C4-2B (cell line): ENCODE data around the gene ARNT2.

Source experiments
- ZFX ChIP-seq: fragments of 450-650 bp; IDR thresholded peaks from 2 replicates; pipeline ENCODE4 v1.6.1; 2017
- TF ChIP-seq, protein P1 (sequence below): fragments of 450-650 bp; conservative IDR thresholded peaks from 2 replicates; pipeline ENCODE4 v1.5.1; 2017; ENCODE audit warnings: mild to moderate bottlenecking

DNA sequence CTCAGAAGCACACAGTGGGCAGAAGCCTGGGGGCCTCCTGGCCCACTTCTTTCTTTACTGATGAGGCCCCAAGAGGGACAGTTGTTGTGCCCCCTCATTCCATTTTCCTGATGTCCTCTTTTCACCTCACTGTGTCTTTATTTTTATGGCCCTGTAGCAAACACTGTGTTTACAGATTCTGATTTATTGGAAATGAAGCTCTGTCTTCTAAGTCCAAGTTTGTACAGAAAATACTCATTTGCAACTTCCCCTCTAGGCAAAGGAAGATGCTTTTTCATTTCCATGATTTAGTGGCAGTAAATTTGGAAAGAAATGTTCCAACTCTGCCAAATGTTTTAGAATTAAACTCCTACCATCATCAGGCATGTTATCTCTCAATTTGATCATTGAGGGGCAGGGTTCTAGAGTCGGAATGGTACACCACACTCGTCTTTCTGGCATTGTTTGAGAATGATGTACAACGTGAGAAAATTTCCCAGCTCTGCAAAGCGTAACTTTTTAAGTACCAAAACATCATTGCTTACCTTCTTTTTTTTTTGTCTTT lies 129.7 kb downstream of the ARNT2 start:
- TF ChIP-seq, protein P1, sequence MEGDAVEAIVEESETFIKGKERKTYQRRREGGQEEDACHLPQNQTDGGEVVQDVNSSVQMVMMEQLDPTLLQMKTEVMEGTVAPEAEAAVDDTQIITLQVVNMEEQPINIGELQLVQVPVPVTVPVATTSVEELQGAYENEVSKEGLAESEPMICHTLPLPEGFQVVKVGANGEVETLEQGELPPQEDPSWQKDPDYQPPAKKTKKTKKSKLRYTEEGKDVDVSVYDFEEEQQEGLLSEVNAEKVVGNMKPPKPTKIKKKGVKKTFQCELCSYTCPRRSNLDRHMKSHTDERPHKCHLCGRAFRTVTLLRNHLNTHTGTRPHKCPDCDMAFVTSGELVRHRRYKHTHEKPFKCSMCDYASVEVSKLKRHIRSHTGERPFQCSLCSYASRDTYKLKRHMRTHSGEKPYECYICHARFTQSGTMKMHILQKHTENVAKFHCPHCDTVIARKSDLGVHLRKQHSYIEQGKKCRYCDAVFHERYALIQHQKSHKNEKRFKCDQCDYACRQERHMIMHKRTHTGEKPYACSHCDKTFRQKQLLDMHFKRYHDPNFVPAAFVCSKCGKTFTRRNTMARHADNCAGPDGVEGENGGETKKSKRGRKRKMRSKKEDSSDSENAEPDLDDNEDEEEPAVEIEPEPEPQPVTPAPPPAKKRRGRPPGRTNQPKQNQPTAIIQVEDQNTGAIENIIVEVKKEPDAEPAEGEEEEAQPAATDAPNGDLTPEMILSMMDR, result no peak
- no peak for TF ChIP-seq ZFX
